AG08395 (cell line): Measurements from ENCODE around the gene LYST.
"Not testable (repeated sequence)": the region's sequence is repeated elsewhere in the genome, so short reads cannot be mapped to it uniquely, and the experiment has no call there.

ENCODE experiments used
- DNase-seq: peaks from one replicate; pipeline ENCODE4 v3.0.0; 2012; ENCODE audit warnings: mixed read lengths, low spot score

The LYST gene

GRCh38 chr1:235860829-235861228 lies 5.9 kb downstream of the LYST start:
- no peak for DNase-seq

DNA sequence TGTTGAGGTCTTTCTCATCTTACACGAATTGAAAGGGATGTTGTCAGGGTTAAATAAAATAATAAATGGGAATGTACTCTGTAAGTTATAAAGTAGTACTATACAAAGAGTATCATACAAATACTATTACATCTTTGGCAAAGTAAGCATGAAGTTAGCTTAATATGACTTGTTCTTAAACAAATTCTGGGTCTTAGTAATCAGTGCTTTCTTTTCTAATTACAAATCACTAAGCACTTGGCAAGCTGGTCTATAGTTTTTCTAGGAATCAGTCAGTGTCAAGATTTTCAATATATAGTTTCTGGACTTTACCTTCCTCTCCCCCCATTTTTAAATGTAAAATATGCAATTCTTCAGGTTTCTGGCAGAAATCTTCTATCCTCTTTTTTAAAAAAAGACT lies 6.9 kb downstream of the LYST start:
- no peak for DNase-seq

DNA sequence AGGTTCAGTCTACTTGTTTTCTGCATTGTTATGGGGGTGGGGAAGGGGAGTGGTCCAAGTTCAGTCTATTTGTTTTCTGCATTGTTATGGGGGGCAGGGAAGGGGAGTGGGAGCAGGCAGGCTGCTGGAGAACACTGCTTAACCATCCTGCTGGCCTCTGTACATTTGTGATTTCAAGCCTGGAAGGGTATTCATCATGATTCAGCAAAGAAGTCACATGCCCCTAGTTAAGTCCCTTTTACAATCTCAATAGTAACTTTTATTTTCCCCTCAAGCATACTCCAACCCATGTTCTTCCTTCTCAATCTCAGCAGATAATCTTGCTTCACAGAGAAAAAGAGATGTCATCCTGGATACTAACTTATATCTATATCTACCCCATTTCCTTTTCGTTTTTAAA lies 7.9 kb downstream of the LYST start:
- DNase-seq: no peak

- no peak for DNase-seq
Observed at GRCh38 chr1:235857756-235858155, 8.9 kb downstream of the LYST start.

GRCh38 chr1:235855811-235856429 lies 10.8 kb downstream of the LYST start:
- no peak for DNase-seq

DNA sequence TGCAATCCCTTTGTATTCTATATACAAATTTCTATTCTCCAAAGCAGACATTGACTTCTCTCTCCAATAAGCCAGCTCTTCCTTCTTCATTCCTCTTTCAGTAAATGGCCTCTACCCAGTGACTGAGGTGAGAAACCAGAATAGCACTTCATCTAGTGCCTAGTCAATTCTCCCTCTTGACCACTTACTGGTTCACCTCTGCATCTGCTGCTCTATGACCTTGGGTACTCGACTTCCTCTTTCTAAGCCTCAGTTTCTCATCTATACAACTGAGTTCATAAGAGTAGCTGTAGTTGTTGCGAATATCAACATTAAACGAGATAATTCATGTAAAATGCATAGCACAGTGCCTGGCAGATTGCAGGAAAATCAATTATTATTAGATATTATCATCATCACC lies 12.4 kb downstream of the LYST start:
- DNase-seq: no peak

DNA sequence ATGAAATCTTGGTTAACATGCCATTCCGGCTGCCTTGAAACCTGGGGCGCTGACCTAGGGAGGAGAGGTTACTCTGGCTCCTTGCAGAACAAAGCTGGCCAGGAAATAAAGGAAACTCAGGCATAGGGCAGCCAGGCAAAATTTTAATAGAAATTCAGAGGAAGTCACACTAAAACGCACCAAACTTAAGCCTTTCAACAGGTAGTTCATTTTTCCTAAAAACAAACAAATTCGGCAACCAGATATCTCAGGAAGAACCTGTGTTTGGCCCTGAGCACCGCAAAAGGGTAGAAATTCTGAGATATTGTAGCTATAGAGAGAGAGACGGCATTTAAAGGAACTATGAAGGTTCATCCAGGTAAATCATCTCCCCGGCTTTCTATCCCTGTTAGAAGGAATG lies 13.1 kb downstream of the LYST start:
- no peak for DNase-seq

- peak; percentile 25 for DNase-seq
Observed at GRCh38 chr1:235852887-235853286, 13.8 kb downstream of the LYST start.

GRCh38 chr1:235851939-235852338 lies 14.8 kb downstream of the LYST start:
- DNase-seq: no peak

DNA sequence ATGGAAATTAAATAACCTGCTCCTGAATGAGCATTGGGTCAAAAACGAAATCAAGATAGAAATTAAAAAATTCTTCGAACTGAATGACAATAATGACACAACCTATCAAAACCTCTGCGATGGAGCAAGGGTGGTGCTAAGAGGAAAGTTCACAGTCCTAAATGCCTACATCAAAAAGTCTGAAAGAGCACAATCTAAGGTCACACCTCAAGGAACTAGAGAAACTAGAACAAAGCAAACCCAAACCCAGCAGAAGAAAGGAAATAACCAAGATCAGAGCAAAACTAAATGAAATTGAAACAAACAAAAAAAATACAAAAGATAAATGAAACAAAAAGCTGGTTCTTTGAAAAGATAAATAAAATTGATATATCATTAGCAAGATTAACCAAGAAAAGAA lies 18.5 kb downstream of the LYST start:
- DNase-seq: not testable (repeated sequence)

DNA sequence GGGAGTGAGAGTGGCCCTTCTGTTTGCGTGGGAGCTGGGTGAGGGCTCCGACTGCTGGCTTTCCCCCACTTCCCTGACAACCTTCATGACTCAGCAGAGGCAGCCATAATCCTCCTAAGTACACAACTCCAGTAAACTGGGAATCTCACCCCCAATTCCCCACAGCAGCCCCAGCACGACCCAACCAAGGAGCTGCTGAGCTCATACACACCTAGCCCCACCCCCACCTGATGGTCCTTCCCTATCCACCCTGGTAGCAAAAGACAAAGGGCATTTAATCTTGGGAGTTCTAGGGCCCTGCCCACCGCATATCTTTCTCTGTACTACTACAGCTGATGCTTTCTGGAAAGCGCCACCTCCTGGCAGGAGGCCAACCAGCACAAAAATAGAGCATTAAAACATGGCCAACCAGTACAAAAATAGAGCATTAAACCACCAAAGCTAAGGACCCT lies 21.0 kb downstream of the LYST start:
- DNase-seq: not testable (repeated sequence)

DNA sequence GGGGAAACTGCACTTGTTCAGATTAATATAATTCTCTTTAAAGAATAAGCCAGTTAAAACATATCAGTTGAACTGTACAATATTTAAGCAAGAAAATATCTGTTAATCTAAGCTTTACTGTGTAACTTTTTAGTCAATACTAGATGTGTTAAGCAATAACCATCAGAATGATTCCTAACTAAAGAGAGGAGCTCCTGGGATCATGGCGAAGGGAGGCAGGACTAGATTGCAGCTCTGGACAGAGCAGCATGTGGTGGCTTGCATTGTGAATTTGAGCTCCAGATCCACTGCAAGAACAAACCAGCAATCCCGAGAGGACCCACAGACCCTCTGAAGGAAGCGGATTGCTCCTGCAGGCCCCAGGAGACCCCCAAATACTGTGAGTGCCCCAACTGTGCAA lies 21.9 kb downstream of the LYST start:
- DNase-seq: no peak

- DNase-seq: peak; percentile 48
Observed at GRCh38 chr1:235843461-235843961, 23.2 kb downstream of the LYST start.

DNA sequence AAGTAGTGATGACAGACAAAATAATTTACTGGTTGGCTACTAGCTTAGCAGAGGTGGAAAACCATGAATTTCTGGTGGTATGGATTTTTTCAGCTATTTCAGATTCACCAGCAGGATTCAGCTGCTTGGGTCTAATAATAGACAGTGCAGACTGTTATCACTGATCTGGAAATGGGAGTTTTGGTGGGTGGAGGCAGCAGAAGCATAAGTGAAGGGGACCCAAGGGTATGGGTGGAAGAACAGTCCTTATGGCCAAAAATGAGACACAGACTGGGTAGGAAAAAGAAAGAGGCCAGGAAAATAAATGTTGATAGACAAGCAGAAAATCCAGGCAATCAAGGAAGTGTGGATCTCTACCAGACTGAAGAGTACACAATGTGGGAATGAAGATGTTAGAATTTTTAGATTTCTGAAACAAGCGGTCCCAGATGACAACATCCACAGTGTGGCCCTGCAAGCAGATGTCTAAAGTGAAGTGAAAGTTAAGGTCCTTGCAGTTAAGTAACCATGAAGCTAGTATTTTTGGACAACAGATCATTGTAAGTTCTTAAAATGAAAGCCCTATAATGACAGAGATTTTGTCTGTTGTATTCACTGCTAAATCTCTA lies 24.7 kb downstream of the LYST start:
- no peak for DNase-seq

DNA sequence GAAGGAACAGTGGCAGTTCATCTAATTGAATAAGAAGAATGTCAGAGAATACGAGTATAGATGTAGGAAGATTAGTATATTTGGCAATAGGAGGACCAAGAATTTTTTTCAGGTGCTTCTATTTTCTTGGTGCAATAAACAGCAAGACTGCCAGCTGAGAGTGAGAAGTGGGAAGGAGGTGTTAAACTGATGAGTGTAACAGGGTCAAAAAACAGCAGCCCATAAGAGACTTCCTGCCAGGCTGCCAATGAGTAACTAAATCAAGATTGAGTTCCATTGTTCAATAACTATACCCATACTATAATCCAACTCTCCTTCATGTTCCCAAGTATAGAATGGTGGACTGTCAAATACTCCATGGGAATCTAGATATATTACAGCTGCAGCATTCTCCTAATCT lies 28.7 kb downstream of the LYST start:
- DNase-seq: no peak

DNA sequence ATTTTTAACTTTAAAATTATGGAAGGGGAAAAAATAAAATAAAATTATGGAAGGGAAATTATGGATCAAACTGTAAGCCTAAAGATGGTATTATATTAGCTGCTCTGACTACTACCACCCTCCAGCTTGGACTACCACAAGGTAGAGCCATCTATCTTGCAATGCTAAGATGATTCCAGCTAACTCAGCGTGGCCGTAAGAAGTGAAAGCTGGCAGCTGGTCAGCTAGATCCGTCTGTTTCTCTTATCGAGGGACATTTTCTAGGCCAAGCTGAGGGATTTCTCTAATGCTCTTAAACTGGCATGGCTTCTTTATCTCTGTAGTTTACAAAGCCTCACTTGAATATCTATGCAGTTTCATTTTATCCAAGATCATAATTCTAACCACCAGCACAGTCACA lies 31.5 kb downstream of the LYST start:
- peak; percentile 44 for DNase-seq

- DNase-seq: no peak
Observed at GRCh38 chr1:235834620-235835019, 32.1 kb downstream of the LYST start.

GRCh38 chr1:235832011-235832410 lies 34.7 kb downstream of the LYST start:
- DNase-seq: no peak

DNA sequence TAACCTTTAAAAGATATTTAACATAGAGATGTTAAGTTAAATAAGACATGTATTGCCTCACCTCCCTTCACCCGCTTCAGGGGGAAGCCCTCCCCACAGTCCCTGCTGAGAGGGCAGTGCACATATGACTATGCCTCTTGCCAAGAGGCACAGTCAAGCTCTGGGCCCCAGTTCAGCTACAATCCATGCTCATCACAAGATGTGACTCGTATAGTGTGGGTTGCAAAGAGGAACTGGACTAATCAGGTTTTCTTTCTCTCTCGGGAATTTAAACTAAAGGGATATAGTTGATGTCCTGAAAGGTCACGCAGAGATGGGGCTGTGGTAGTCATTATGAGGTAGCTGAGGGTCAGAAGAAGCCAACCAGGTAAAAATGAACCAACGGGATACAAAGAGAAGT lies 35.6 kb downstream of the LYST start:
- DNase-seq: peak; percentile 46

GRCh38 chr1:235826102-235826854 lies 40.4 kb downstream of the LYST start:
- DNase-seq: no peak

DNA sequence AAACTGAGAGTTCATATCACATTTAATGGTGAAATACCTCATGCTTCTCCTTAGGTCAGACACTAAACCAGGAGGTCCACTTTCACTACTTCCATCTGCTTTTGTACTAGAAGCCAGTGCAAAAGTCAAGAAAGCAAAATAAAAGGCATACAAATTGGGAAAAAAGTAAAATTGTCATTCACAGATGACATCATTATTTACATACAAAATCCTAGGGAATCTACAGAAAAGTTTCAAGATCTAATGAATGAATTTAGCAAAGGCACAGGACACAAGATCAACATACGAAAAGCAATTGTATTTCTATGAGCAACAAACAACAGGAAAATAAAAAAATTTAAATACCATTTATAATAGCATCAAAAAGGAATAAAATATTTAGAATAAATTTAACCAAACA lies 41.5 kb downstream of the LYST start:
- no peak for DNase-seq

DNA sequence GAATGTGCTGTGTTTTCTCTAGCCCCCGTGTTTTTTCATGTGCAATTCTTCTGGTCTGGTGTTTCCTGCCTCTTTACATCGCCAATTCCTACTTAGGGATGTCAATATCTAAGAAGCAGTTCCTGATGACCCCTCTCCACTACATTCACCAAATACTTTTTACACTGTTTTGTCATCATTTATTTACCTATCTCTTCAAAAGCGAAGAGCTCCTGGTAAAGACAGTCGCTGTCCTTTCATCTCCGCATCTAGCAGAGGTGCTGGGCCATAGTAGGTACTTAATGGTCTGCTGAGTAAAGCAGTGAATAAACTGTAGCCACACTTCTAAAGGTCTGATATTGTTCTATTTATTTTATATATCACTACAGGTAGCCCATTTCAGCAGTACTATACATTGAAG lies 43.0 kb downstream of the LYST start:
- DNase-seq: no peak

DNA sequence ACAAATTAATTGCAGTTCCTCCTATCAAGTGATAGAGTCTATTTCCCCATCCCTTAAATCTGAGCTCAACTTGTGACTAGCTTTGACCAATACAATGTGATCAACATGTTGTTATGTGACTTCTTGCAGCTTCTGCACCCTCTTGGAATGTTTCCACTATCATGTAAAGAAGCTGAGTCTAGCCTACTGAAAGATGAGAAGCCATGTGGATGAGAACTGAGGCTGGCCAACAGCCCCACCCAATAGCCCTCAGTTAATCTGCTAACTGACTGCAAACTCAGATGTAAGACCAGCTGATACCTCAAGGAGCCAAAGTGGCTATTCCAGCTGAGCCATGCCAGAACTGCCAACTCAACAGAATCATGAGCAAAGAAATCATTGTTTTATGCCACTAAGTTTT lies 44.0 kb downstream of the LYST start:
- DNase-seq: no peak
